CD4-positive, CD25-positive, alpha-beta regulatory T cell (primary cell): ENCODE results near the gene MED12L. TPM values are rescaled to one million over a fixed set of nuclear protein-coding genes. Genes with fewer than 3 reads are reported as not detected.

Experiments
- ATAC-seq, 2 donors: fragments of 150-1000 bp; cut with Tn5 transposase; one replicate each; pipeline ENCODE4 v1.10.0; 2021; ENCODE audit warnings: low read depth in 2 of 2, moderate number of reproducible peaks in 2 of 2, moderate library complexity in 1 of 2
- DNase-seq, 3 donors: peaks; one replicate each; pipeline versions ENCODE4 v3.0.0 to v3.0.0-alpha.2; 2012 to 2022; ENCODE audit warnings: mixed read lengths in 1 of 3
- H3K27ac ChIP-seq: one replicate; pipeline ENCODE4 v1.7.0; 2013; ENCODE audit warnings: mild to moderate bottlenecking, low read length; ENCODE audit not compliant: insufficient read depth, poor library complexity, severe bottlenecking
- H3K27me3 ChIP-seq: one replicate; pipeline ENCODE4 v1.7.0; 2013; ENCODE audit warnings: low read length; ENCODE audit not compliant: control insufficient read depth, insufficient read depth
- H3K36me3 ChIP-seq: one replicate; pipeline ENCODE4 v1.7.0; 2013; ENCODE audit warnings: mild to moderate bottlenecking, low read length, moderate library complexity; ENCODE audit not compliant: control insufficient read depth, insufficient read depth
- H3K4me1 ChIP-seq: 2 replicates; pipeline ENCODE4 v1.7.0; 2013; ENCODE audit warnings: mild to moderate bottlenecking, low read length; ENCODE audit not compliant: insufficient read depth, control insufficient read depth, poor library complexity, severe bottlenecking
- H3K4me3 ChIP-seq: one replicate; pipeline ENCODE4 v1.7.0; 2013; ENCODE audit warnings: low read depth, mild to moderate bottlenecking, low read length, moderate library complexity
- H3K9me3 ChIP-seq, 2 experiments: 1 replicate in 1 of 2; 2 replicates in 1 of 2; pipeline ENCODE4 v1.7.0; 2013; ENCODE audit warnings: low read length in 2 of 2, mild to moderate bottlenecking in 1 of 2, moderate library complexity in 1 of 2; ENCODE audit not compliant: control insufficient read depth in 2 of 2
- H3K27ac Mint-ChIP-seq, 3 donors: one replicate each; pipeline ENCODE4 v1.8.0; 2020 to 2022; ENCODE audit warnings: mild to moderate bottlenecking in 3 of 3, mixed read lengths in 3 of 3, moderate library complexity in 2 of 3
- H3K27me3 Mint-ChIP-seq: one replicate; pipeline ENCODE4 v1.8.0; 2022; ENCODE audit warnings: mild to moderate bottlenecking, mixed read lengths
- H3K36me3 Mint-ChIP-seq: one replicate; pipeline ENCODE4 v1.8.0; 2020; ENCODE audit warnings: mixed read lengths
- H3K4me1 Mint-ChIP-seq, 4 donors: one replicate each; pipeline ENCODE4 v1.8.0; 2020 to 2022; ENCODE audit warnings: mixed read lengths in 4 of 4, mild to moderate bottlenecking in 1 of 4
- H3K4me3 Mint-ChIP-seq, 4 donors: one replicate each; pipeline ENCODE4 v1.8.0; 2020 to 2022; ENCODE audit warnings: mild to moderate bottlenecking in 4 of 4, mixed read lengths in 4 of 4, moderate library complexity in 3 of 4
- H3K9me3 Mint-ChIP-seq, 7 donors: one replicate each; pipeline ENCODE4 v1.8.0; 2020 to 2022; ENCODE audit warnings: mixed read lengths in 7 of 7, mild to moderate bottlenecking in 3 of 7, moderate library complexity in 2 of 7
- polyA plus RNA-seq, 4 donors: library from polyadenylated mRNA; unstranded; fragments of 300-500 nt; fragmentation: Illumina TruSeq; gene quantifications; one replicate each; pipeline ENCODE4 v1.2.3, GENCODE V29; 2021
- total RNA-seq: library from RNA; stranded (reverse); gene quantifications from one replicate; pipeline ENCODE4 v1.2.3, GENCODE V29; 2022

The MED12L gene
- total and polyA plus RNA-seq, 5 donors from 2014 or later: 2.7 TPM; not detected in 4

GRCh38 chr3:151314593-151314992 lies 229.1 kb downstream of the MED12L start:
- no peak overlapping the region for H3K4me3 Mint-ChIP-seq
- no peak overlapping the region for H3K27ac ChIP-seq
- H3K27me3 ChIP-seq: no peaks in the 10 kb centered on the region
- no peaks in the 10 kb centered on the region for H3K4me1 ChIP-seq
- no peak for ATAC-seq
- H3K27me3 Mint-ChIP-seq: peaks cover 26% of the 10 kb centered on the region
- no peak overlapping the region for H3K27ac Mint-ChIP-seq
- DNase-seq: no peak
- no peak overlapping the region for H3K4me3 ChIP-seq
- no peaks in the 10 kb centered on the region for H3K36me3 Mint-ChIP-seq
- H3K4me1 Mint-ChIP-seq: peaks cover 0 to 3% (median 0%) of the 10 kb centered on the region in 4 donors
- H3K36me3 ChIP-seq: no peaks in the 10 kb centered on the region
- no peaks in the 10 kb centered on the region for H3K9me3 ChIP-seq
- H3K9me3 Mint-ChIP-seq: no peaks in the 10 kb centered on the region

GRCh38 chr3:151315136-151315535 lies 229.7 kb downstream of the MED12L start:
- H3K36me3 Mint-ChIP-seq: no peaks in the 10 kb centered on the region
- H3K27ac Mint-ChIP-seq: no peak overlapping the region
- H3K4me1 Mint-ChIP-seq: peaks cover 0 to 3% (median 0%) of the 10 kb centered on the region in 4 donors
- H3K27me3 Mint-ChIP-seq: peaks cover 26% of the 10 kb centered on the region
- Histone ChIP-seq H3K27me3 (no peaks in the 10 kb centered on the region), H3K36me3 (no peaks in the 10 kb centered on the region), H3K9me3 (no peaks in the 10 kb centered on the region), H3K27ac (no peak overlapping the region), H3K4me1 (no peaks in the 10 kb centered on the region), H3K4me3 (no peak overlapping the region)
- ATAC-seq (no peak), DNase-seq (no peak)
- no peak overlapping the region for H3K4me3 Mint-ChIP-seq
- H3K9me3 Mint-ChIP-seq: no peaks in the 10 kb centered on the region

- H3K27me3 ChIP-seq: no peaks in the 10 kb centered on the region
- no peaks in the 10 kb centered on the region for H3K36me3 ChIP-seq
These were observed 230.4 kb downstream of the MED12L start for GRCh38 chr3:151315846-151316245.

GRCh38 chr3:151316267-151316991 lies 231.0 kb downstream of the MED12L start, which contains the start of gene GPR87:
GPR87 (minus strand) TSS chr3:151316820; CDS start chr3:151300100, 16,720 bp downstream.
- DNase-seq (peak in 1 of 3 donors; percentile 18), ATAC-seq (no peak)
- Mint-ChIP-seq H3K4me1 (peaks cover 0 to 3% (median 0%) of the 10 kb centered on the region in 4 donors), H3K27ac (no peak within 1 kb of the TSS), H3K27me3 (peaks cover 26% of the 10 kb centered on the region), H3K36me3 (no peaks in the 10 kb centered on the region), H3K4me3 (no peak within 1 kb of the TSS), H3K9me3 (peaks cover 0 to 1% (median 0%) of the 10 kb centered on the region in 7 donors)
- peaks cover 2% of the 10 kb centered on the region for H3K27me3 ChIP-seq
- H3K4me3 ChIP-seq: no peak within 1 kb of the TSS
- H3K36me3 ChIP-seq: no peaks in the 10 kb centered on the region
- H3K9me3 ChIP-seq: no peaks in the 10 kb centered on the region
- no peaks in the 10 kb centered on the region for H3K4me1 ChIP-seq
- H3K27ac ChIP-seq: no peak within 1 kb of the TSS

More at GRCh38 chr3:151315846-151316245, 230.4 kb downstream of the MED12L start:
- no peak overlapping the region for H3K27ac ChIP-seq
- Mint-ChIP-seq H3K36me3 (no peaks in the 10 kb centered on the region), H3K27me3 (peaks cover 26% of the 10 kb centered on the region), H3K4me1 (peaks cover 0 to 3% (median 0%) of the 10 kb centered on the region in 4 donors), H3K27ac (no peak overlapping the region), H3K9me3 (no peaks in the 10 kb centered on the region), H3K4me3 (no peak overlapping the region)
- DNase-seq (no peak), ATAC-seq (no peak)
- H3K4me1 ChIP-seq: no peaks in the 10 kb centered on the region
- no peak overlapping the region for H3K4me3 ChIP-seq
- H3K9me3 ChIP-seq: no peaks in the 10 kb centered on the region

- H3K27me3 ChIP-seq: peaks cover 2% of the 10 kb centered on the region
- H3K4me3 ChIP-seq: no peak overlapping the region
- H3K36me3 Mint-ChIP-seq: no peaks in the 10 kb centered on the region
- H3K4me1 Mint-ChIP-seq: peaks cover 0 to 3% (median 0%) of the 10 kb centered on the region in 4 donors
- no peak overlapping the region for H3K4me3 Mint-ChIP-seq
- no peaks in the 10 kb centered on the region for H3K4me1 ChIP-seq
- H3K27me3 Mint-ChIP-seq: peaks cover 30% of the 10 kb centered on the region
- H3K36me3 ChIP-seq: no peaks in the 10 kb centered on the region
- peaks cover 0 to 1% (median 0%) of the 10 kb centered on the region in 7 donors for H3K9me3 Mint-ChIP-seq
- H3K27ac ChIP-seq: no peak overlapping the region
- no peak overlapping the region for H3K27ac Mint-ChIP-seq
- ATAC-seq (no peak), DNase-seq (no peak)
- H3K9me3 ChIP-seq: no peaks in the 10 kb centered on the region
These were observed 232.8 kb downstream of the MED12L start for GRCh38 chr3:151318313-151318712.

- H3K36me3 ChIP-seq: no peaks in the 10 kb centered on the region
- H3K27me3 ChIP-seq: peaks cover 2% of the 10 kb centered on the region
- ATAC-seq (no peak), DNase-seq (no peak)
- no peaks in the 10 kb centered on the region for H3K4me1 ChIP-seq
- H3K36me3 Mint-ChIP-seq: no peaks in the 10 kb centered on the region
- H3K9me3 Mint-ChIP-seq: peaks cover 0 to 1% (median 0%) of the 10 kb centered on the region in 7 donors
- H3K4me3 Mint-ChIP-seq: no peak overlapping the region
- H3K4me1 Mint-ChIP-seq: peaks cover 0 to 3% (median 0%) of the 10 kb centered on the region in 4 donors
- no peak overlapping the region for H3K27ac ChIP-seq
- H3K27me3 Mint-ChIP-seq: peaks cover 30% of the 10 kb centered on the region
- H3K9me3 ChIP-seq: no peaks in the 10 kb centered on the region
- no peak overlapping the region for H3K27ac Mint-ChIP-seq
- H3K4me3 ChIP-seq: no peak overlapping the region
These were observed 233.5 kb downstream of the MED12L start for GRCh38 chr3:151318991-151319390.

GRCh38 chr3:151319628-151320027 lies 234.2 kb downstream of the MED12L start:
- H3K27ac Mint-ChIP-seq: no peak overlapping the region
- H3K27me3 ChIP-seq: peaks cover 2% of the 10 kb centered on the region
- ATAC-seq (no peak), DNase-seq (no peak)
- no peaks in the 10 kb centered on the region for H3K36me3 ChIP-seq
- H3K36me3 Mint-ChIP-seq: no peaks in the 10 kb centered on the region
- H3K27me3 Mint-ChIP-seq: peaks cover 30% of the 10 kb centered on the region
- H3K4me3 ChIP-seq: no peak overlapping the region
- H3K27ac ChIP-seq: no peak overlapping the region
- H3K9me3 ChIP-seq: no peaks in the 10 kb centered on the region
- H3K4me1 ChIP-seq: no peaks in the 10 kb centered on the region
- peaks cover 0 to 3% (median 0%) of the 10 kb centered on the region in 4 donors for H3K4me1 Mint-ChIP-seq
- peaks cover 0 to 1% (median 0%) of the 10 kb centered on the region in 7 donors for H3K9me3 Mint-ChIP-seq
- H3K4me3 Mint-ChIP-seq: no peak overlapping the region

GRCh38 chr3:151320131-151320530 lies 234.7 kb downstream of the MED12L start:
- Mint-ChIP-seq H3K36me3 (no peaks in the 10 kb centered on the region), H3K27ac (no peak overlapping the region), H3K9me3 (peaks cover 0 to 1% (median 0%) of the 10 kb centered on the region in 7 donors), H3K27me3 (peaks cover 26% of the 10 kb centered on the region), H3K4me1 (peaks cover 0 to 3% (median 0%) of the 10 kb centered on the region in 4 donors), H3K4me3 (no peak overlapping the region)
- Histone ChIP-seq H3K4me3 (no peak overlapping the region), H3K36me3 (no peaks in the 10 kb centered on the region), H3K27ac (no peak overlapping the region), H3K9me3 (no peaks in the 10 kb centered on the region), H3K27me3 (peaks cover 2% of the 10 kb centered on the region), H3K4me1 (no peaks in the 10 kb centered on the region)
- DNase-seq (no peak), ATAC-seq (no peak)
